Upper lobe of right lung (tissue), 1 donor: ENCODE results near the gene C4B. TPM values are rescaled to one million over a fixed set of nuclear protein-coding genes. Genes with fewer than 3 reads are reported as not detected.
A peak's percentile ranks its signal among the peaks of the same experiment; 100 is the strongest.
"Not testable (repeated sequence)": the region's sequence is repeated elsewhere in the genome, so short reads cannot be mapped to it uniquely, and the experiment has no call there.

ENCODE experiments used
- ATAC-seq: fragments of 200-7000 bp; cut with Tn5 transposase; one replicate; pipeline ENCODE4 v1.9.1; 2020; ENCODE audit warnings: mild to moderate bottlenecking, moderate library complexity
- DNase-seq: peaks from one replicate; pipeline ENCODE4 v3.0.0-alpha.2; 2020
- H3K27ac ChIP-seq: fragments of 200-600 bp; one replicate; pipeline ENCODE4 v1.8.0; 2022
- H3K27me3 ChIP-seq: fragments of 200-600 bp; one replicate; pipeline ENCODE4 v1.8.0; 2022; ENCODE audit warnings: mild to moderate bottlenecking
- H3K36me3 ChIP-seq: fragments of 200-600 bp; one replicate; pipeline ENCODE4 v1.8.0; 2022
- H3K4me1 ChIP-seq: fragments of 200-600 bp; one replicate; pipeline ENCODE4 v1.8.0; 2022
- H3K4me3 ChIP-seq: fragments of 200-600 bp; one replicate; pipeline ENCODE4 v1.8.0; 2022; ENCODE audit warnings: mild to moderate bottlenecking
- H3K9me3 ChIP-seq: fragments of 200-600 bp; one replicate; pipeline ENCODE4 v1.8.0; 2022
- intact Hi-C: fragments of 100-400 bp; cut with DNase I; formaldehyde crosslinking; loops from one replicate; pipeline ENCODE4 v1.11.0; 2022
- total RNA-seq: library from RNA; stranded (reverse); fragmentation: NEBNext Ultra II Directional; extraction: Animal tissue kit (Norgen Biotek cat#: 25700); gene quantifications from one replicate; pipeline ENCODE4 v1.2.1, GENCODE V29; 2021
- TF ChIP-seq, protein P1 (sequence below): fragments of 200-600 bp; IDR thresholded peaks from one replicate; pipeline ENCODE4 v1.8.0; 2022; ENCODE audit warnings: antibody characterized with exemption
- donor health status: DM: no; HTN: yes; CAD: no; lungs with severe emphysema.

Gene C4B
- total RNA-seq, 1 donor from 2014 or later, result 166 TPM

DNA sequence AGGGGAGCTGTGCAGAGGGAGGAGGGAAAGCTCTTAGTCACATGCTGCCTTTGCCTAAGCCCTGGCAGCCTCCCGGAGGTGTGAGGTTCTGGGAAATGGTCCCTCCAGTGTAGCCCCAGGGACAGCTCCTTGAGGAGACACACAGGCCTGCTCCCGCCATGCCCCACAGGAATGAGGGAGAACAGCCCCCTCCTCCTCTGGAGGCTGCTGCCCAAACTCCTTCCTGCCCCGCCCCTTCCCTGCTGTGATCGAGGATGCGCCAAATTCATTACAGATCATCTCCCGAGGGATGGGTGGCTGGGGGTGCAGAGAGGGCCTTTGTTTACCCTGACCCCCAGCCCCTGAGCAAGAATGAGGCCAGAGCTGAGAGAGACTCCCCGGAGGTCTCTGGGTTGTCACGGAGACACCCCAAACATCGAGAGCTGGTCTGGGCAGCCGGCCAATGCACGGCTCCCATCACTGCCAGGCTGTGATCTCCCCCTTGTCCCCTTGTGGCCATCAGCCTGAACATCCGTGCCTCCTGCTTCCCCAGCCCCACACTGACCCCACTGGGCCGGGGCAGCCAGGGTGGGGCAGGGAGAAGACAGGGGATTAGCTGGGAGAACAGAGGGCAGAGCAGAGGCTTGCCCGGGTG lies 32.0 kb downstream of the C4B start:
- Histone ChIP-seq H3K4me3 (no peak overlapping the region), H3K27me3 (no peaks in the 10 kb centered on the region), H3K9me3 (no peaks in the 10 kb centered on the region), H3K4me1 (no peaks in the 10 kb centered on the region), H3K27ac (peak overlapping the region; percentile 30), H3K36me3 (peaks cover 18% of the 10 kb centered on the region)
- DNase-seq (no peak), ATAC-seq (no peak)
- intact Hi-C loops, result no loop called here
- TF ChIP-seq, protein P1, sequence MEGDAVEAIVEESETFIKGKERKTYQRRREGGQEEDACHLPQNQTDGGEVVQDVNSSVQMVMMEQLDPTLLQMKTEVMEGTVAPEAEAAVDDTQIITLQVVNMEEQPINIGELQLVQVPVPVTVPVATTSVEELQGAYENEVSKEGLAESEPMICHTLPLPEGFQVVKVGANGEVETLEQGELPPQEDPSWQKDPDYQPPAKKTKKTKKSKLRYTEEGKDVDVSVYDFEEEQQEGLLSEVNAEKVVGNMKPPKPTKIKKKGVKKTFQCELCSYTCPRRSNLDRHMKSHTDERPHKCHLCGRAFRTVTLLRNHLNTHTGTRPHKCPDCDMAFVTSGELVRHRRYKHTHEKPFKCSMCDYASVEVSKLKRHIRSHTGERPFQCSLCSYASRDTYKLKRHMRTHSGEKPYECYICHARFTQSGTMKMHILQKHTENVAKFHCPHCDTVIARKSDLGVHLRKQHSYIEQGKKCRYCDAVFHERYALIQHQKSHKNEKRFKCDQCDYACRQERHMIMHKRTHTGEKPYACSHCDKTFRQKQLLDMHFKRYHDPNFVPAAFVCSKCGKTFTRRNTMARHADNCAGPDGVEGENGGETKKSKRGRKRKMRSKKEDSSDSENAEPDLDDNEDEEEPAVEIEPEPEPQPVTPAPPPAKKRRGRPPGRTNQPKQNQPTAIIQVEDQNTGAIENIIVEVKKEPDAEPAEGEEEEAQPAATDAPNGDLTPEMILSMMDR, result no peak

GRCh38 chr6:32047084-32047478 lies 32.5 kb downstream of the C4B start:
- H3K27me3 ChIP-seq, result no peaks in the 10 kb centered on the region
- DNase-seq (no peak), ATAC-seq (no peak)
- no peaks in the 10 kb centered on the region for H3K4me1 ChIP-seq
- intact Hi-C loops, result no loop called here
- peaks cover 18% of the 10 kb centered on the region for H3K36me3 ChIP-seq
- no peaks in the 10 kb centered on the region for H3K9me3 ChIP-seq
- no peak overlapping the region for H3K4me3 ChIP-seq
- peak overlapping the region; percentile 30 for H3K27ac ChIP-seq
- TF ChIP-seq, protein P1, result no peak

- Histone ChIP-seq H3K4me3 (no peak overlapping the region), H3K9me3 (no peaks in the 10 kb centered on the region), H3K27me3 (no peaks in the 10 kb centered on the region), H3K27ac (peak overlapping the region; percentile 30), H3K4me1 (no peaks in the 10 kb centered on the region), H3K36me3 (peaks cover 18% of the 10 kb centered on the region)
- ATAC-seq (no peak), DNase-seq (no peak)
- TF ChIP-seq, protein P1, result no peak
- intact Hi-C loops, result no loop called here
Measured at GRCh38 chr6:32047539-32047854, 32.9 kb downstream of the C4B start.

- Histone ChIP-seq H3K4me3 (no peak overlapping the region), H3K4me1 (no peaks in the 10 kb centered on the region), H3K9me3 (no peaks in the 10 kb centered on the region), H3K36me3 (peaks cover 18% of the 10 kb centered on the region), H3K27ac (peak overlapping the region; percentile 30), H3K27me3 (no peaks in the 10 kb centered on the region)
- DNase-seq, result peak; percentile 80
- ATAC-seq, result peak; percentile 86
- intact Hi-C loops, result no loop called here
- TF ChIP-seq, protein P1, result peak; percentile 79
Measured at GRCh38 chr6:32047855-32048766, 33.5 kb downstream of the C4B start.

- intact Hi-C loops, H3K27ac ChIP-seq, DNase-seq, ATAC-seq, H3K27me3 ChIP-seq, H3K9me3 ChIP-seq, H3K4me3 ChIP-seq, H3K4me1 ChIP-seq: not testable (repeated sequence)
- peaks cover 18% of the 10 kb centered on the region for H3K36me3 ChIP-seq
Measured at GRCh38 chr6:32049149-32049548, 34.6 kb downstream of the C4B start.

- H3K27ac ChIP-seq, H3K4me3 ChIP-seq, H3K9me3 ChIP-seq, intact Hi-C loops, H3K27me3 ChIP-seq, ATAC-seq, DNase-seq, H3K4me1 ChIP-seq: not testable (repeated sequence)
- peaks cover 18% of the 10 kb centered on the region for H3K36me3 ChIP-seq
Measured at GRCh38 chr6:32049736-32050135, 35.1 kb downstream of the C4B start.
